ENCODE data around the gene CHN1. TPM values are rescaled to one million over a fixed set of nuclear protein-coding genes. Genes with fewer than 3 reads are reported as not detected.

The CHN1 gene
- total RNA-seq, 5 donors from 2014 or later (not counting 1 experiment from before 2014, with no cell fraction given): 1.4 to 3.2 (median 3.0) TPM

DNA sequence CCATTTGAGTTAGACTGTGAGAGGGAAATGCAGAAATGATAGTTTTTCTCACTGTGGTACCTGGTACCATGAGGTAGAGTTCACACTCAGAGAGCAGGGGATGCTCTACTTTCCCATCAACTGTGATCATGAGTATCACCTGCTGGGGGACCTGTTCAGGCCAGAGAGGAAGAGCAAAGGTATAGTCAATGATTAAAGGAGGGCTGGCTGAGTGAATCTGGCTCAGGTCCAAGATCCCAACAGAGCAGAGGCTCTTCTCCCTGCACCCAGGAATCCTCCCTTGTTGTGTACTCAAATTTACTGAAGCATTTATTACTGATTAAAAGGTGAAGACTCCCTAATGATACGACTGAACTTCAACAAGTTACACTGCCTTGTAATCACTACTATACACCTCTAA is 136.3 kb downstream of the CHN1 start:
- no peak overlapping the region for H3K4me3 ChIP-seq (ENCODE audit: control insufficient read depth in 1 of 2, extremely low read depth in 1 of 2, low read length in 1 of 2)
- H3K27me3 ChIP-seq (replicated peaks in 1 of 2; ENCODE audit: control insufficient read depth in 2 of 2, extremely low read depth in 1 of 2, insufficient read depth in 2 of 2, low read length in 1 of 2): no peaks in the 10 kb centered on the region
- CTCF ChIA-PET: no interaction called here
- H3K27ac Mint-ChIP-seq: no peak overlapping the region
- no CpG with 5 or more reads among the region's 1 CpG for WGBS (ENCODE audit: insufficient coverage)
- no peak overlapping the region for H3K4me3 Mint-ChIP-seq
- H3K27me3 Mint-ChIP-seq: peaks cover 0 to 2% of the 10 kb centered on the region in 2 donors
- POLR2A ChIA-PET: no interaction called here
- no peaks in the 10 kb centered on the region for H3K36me3 ChIP-seq (ENCODE audit: control insufficient read depth in 2 of 2, extremely low read depth in 1 of 2, insufficient read depth in 1 of 2, low read length in 1 of 2)
- H3K4me1 ChIP-seq (ENCODE audit: control insufficient read depth in 1 of 2, extremely low read depth in 1 of 2, insufficient read depth in 2 of 2, low read length in 2 of 2): no peaks in the 10 kb centered on the region
- DNase-seq (no peak), ATAC-seq (replicated peaks in 1 of 4) (no peak)
- H3K9me3 Mint-ChIP-seq: no peaks in the 10 kb centered on the region
- H3K4me1 Mint-ChIP-seq: no peaks in the 10 kb centered on the region
- H3K9me3 ChIP-seq: no peaks in the 10 kb centered on the region
- H3K36me3 Mint-ChIP-seq: no peaks in the 10 kb centered on the region
- no peak overlapping the region for H3K27ac ChIP-seq (ENCODE audit: low read length)

DNA sequence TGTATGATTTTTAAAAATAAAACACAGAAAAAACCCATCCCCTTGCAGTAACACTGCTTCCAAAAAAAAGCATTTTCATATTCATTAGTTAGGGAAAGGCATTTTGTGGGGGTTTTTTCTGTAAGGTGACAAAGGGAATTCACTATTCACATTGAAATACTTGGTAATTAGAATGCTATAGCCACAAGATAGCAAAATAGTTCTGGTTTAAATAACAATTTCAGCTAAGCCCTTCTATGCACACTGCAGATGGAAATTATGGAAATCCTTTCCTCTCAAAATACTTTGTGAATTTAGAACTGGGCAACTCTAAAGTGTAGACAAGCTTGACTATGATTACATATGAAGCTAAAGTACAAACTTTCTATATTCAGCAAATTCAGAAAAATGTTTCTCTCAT is 138.8 kb downstream of the CHN1 start:
- no peaks in the 10 kb centered on the region for H3K9me3 Mint-ChIP-seq
- DNase-seq (no peak), ATAC-seq (replicated peaks in 1 of 4) (no peak)
- no peak overlapping the region for H3K4me3 Mint-ChIP-seq
- H3K36me3 ChIP-seq (ENCODE audit: control insufficient read depth in 2 of 2, extremely low read depth in 1 of 2, insufficient read depth in 1 of 2, low read length in 1 of 2): no peaks in the 10 kb centered on the region
- ChIA-PET POLR2A (interaction anchor here (0.7 to 1.0 kb wide), 3 partner anchors 9 to 134 kb away, joined by 3 read pairs; no protein-coding TSS in a partner anchor), CTCF (no interaction called here)
- no peaks in the 10 kb centered on the region for H3K27me3 ChIP-seq (replicated peaks in 1 of 2; ENCODE audit: control insufficient read depth in 2 of 2, extremely low read depth in 1 of 2, insufficient read depth in 2 of 2, low read length in 1 of 2)
- H3K36me3 Mint-ChIP-seq: peaks cover 2% of the 10 kb centered on the region
- no peak overlapping the region for H3K4me3 ChIP-seq (ENCODE audit: control insufficient read depth in 1 of 2, extremely low read depth in 1 of 2, low read length in 1 of 2)
- H3K27me3 Mint-ChIP-seq: peaks cover 0 to 3% of the 10 kb centered on the region in 2 donors
- H3K4me1 Mint-ChIP-seq: no peaks in the 10 kb centered on the region
- H3K4me1 ChIP-seq (ENCODE audit: control insufficient read depth in 1 of 2, extremely low read depth in 1 of 2, insufficient read depth in 2 of 2, low read length in 2 of 2): no peaks in the 10 kb centered on the region
- H3K27ac ChIP-seq (ENCODE audit: low read length): no peak overlapping the region
- no peak overlapping the region for H3K27ac Mint-ChIP-seq
- no peaks in the 10 kb centered on the region for H3K9me3 ChIP-seq

DNA sequence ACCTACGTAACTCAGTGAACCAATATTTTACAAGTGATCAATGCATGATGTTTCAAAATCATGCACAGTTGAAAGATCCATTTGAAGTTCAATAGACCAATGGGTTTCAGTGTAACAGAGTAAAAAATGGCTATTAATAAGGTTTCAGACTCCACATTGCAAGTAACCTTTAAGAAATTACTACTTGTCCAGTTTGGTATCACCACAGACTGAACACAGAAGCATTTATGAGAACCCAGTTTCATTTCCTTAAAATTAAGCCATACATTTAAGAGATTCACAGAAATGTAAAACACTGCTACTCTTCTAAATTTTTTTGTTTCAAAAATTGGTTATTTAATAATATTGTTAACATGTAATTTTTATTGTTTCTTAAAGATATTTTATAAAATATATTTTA is 142.0 kb downstream of the CHN1 start:
- H3K9me3 ChIP-seq: no peaks in the 10 kb centered on the region
- no peak for DNase-seq
- peaks cover 2% of the 10 kb centered on the region for H3K36me3 Mint-ChIP-seq
- H3K27ac Mint-ChIP-seq: no peak overlapping the region
- no peak overlapping the region for H3K4me3 Mint-ChIP-seq
- no peaks in the 10 kb centered on the region for H3K4me1 Mint-ChIP-seq
- ATAC-seq (replicated peaks in 1 of 4): no peak
- no peaks in the 10 kb centered on the region for H3K36me3 ChIP-seq (ENCODE audit: control insufficient read depth in 2 of 2, extremely low read depth in 1 of 2, insufficient read depth in 1 of 2, low read length in 1 of 2)
- H3K4me3 ChIP-seq (ENCODE audit: control insufficient read depth in 1 of 2, extremely low read depth in 1 of 2, low read length in 1 of 2): no peak overlapping the region
- CTCF ChIA-PET: no interaction called here
- H3K27me3 Mint-ChIP-seq: peaks cover 0 to 3% of the 10 kb centered on the region in 2 donors
- no peaks in the 10 kb centered on the region for H3K9me3 Mint-ChIP-seq
- H3K4me1 ChIP-seq (ENCODE audit: control insufficient read depth in 1 of 2, extremely low read depth in 1 of 2, insufficient read depth in 2 of 2, low read length in 2 of 2): no peaks in the 10 kb centered on the region
- H3K27ac ChIP-seq (ENCODE audit: low read length): no peak overlapping the region
- POLR2A ChIA-PET: no interaction called here
- no CpG with 5 or more reads among the region's 1 CpG for WGBS (ENCODE audit: insufficient coverage)
- no peaks in the 10 kb centered on the region for H3K27me3 ChIP-seq (replicated peaks in 1 of 2; ENCODE audit: control insufficient read depth in 2 of 2, extremely low read depth in 1 of 2, insufficient read depth in 2 of 2, low read length in 1 of 2)

DNA sequence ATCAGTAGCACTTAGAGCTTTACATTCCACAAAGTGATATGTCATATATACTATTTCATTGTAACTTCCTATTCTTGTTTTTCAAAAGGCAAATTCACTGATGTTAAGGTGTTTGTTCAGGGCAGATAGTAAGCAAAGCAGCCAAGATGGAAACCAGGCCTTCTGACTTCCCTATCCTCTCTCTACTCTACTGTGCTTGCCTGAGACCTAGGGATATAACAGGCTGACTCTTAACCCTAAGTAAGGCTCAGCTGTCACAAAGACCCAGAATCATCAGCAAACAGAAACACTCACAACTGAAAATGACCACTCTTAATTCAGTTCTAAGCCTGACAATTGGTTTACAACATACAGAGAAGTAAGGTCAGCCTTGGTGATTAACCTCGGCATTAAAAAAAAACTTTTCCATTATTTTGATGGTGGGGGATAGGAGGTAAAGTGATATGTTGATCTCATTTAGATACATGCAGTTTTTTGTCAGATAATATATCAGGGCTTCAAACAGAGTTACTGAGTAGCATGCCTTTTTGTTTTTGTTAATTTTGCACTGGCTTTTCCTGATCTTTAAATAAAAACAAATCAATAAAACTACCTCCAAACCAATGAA is 145.5 kb downstream of the CHN1 start:
- no peaks in the 10 kb centered on the region for H3K9me3 ChIP-seq
- CTCF ChIA-PET: interaction anchor here in 1 of 2 donors (0.6 to 0.7 kb wide), 2 partner anchors 69 to 129 kb away, joined by 4 to 9 read pairs; no protein-coding TSS in a partner anchor
- DNase-seq: no peak
- ATAC-seq (replicated peaks in 1 of 4): no peak
- Mint-ChIP-seq H3K4me1 (no peaks in the 10 kb centered on the region), H3K36me3 (peaks cover 2% of the 10 kb centered on the region), H3K27me3 (peaks cover 0 to 1% of the 10 kb centered on the region in 2 donors), H3K27ac (no peak overlapping the region), H3K4me3 (no peak overlapping the region), H3K9me3 (no peaks in the 10 kb centered on the region)
- no peaks in the 10 kb centered on the region for H3K27me3 ChIP-seq (replicated peaks in 1 of 2; ENCODE audit: control insufficient read depth in 2 of 2, extremely low read depth in 1 of 2, insufficient read depth in 2 of 2, low read length in 1 of 2)
- POLR2A ChIA-PET: no interaction called here
- H3K27ac ChIP-seq (ENCODE audit: low read length): no peak overlapping the region
- no peak overlapping the region for H3K4me3 ChIP-seq (ENCODE audit: control insufficient read depth in 1 of 2, extremely low read depth in 1 of 2, low read length in 1 of 2)
- no peaks in the 10 kb centered on the region for H3K4me1 ChIP-seq (ENCODE audit: control insufficient read depth in 1 of 2, extremely low read depth in 1 of 2, insufficient read depth in 2 of 2, low read length in 2 of 2)
- H3K36me3 ChIP-seq (ENCODE audit: control insufficient read depth in 2 of 2, extremely low read depth in 1 of 2, insufficient read depth in 1 of 2, low read length in 1 of 2): no peaks in the 10 kb centered on the region
- no CpG with 5 or more reads among the region's 1 CpG for WGBS (ENCODE audit: insufficient coverage)

DNA sequence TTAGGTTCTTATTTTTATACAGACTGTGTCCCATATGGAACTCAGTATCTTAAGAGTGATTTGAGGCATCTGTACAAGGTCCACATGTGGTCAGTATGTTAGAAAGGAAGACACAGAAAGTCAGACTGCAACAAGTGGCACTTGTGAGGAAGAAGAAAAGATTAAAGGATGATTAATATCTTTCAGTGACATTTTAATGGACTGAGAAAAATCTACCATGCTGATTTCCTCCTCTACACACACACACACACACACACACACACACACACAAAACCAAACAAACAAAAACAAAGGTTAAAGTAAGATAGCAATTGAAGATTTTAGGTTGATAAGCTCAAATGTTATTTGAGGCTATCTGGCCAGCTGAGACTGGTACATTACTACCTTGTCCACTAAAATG is 146.4 kb downstream of the CHN1 start:
- peaks cover 2% of the 10 kb centered on the region for H3K36me3 Mint-ChIP-seq
- H3K4me3 ChIP-seq (ENCODE audit: control insufficient read depth in 1 of 2, extremely low read depth in 1 of 2, low read length in 1 of 2): no peak overlapping the region
- no peaks in the 10 kb centered on the region for H3K36me3 ChIP-seq (ENCODE audit: control insufficient read depth in 2 of 2, extremely low read depth in 1 of 2, insufficient read depth in 1 of 2, low read length in 1 of 2)
- no peak for ATAC-seq (replicated peaks in 1 of 4)
- no peak for DNase-seq
- H3K9me3 ChIP-seq: no peaks in the 10 kb centered on the region
- no peaks in the 10 kb centered on the region for H3K27me3 ChIP-seq (replicated peaks in 1 of 2; ENCODE audit: control insufficient read depth in 2 of 2, extremely low read depth in 1 of 2, insufficient read depth in 2 of 2, low read length in 1 of 2)
- POLR2A ChIA-PET: interaction anchor here in 1 of 2 donors (0.7 kb wide), 1 partner anchor 109 kb away, joined by 3 read pairs; no protein-coding TSS in a partner anchor
- H3K27me3 Mint-ChIP-seq: peaks cover 0 to 1% of the 10 kb centered on the region in 2 donors
- H3K27ac ChIP-seq (ENCODE audit: low read length): no peak overlapping the region
- no peak overlapping the region for H3K4me3 Mint-ChIP-seq
- CTCF ChIA-PET: interaction anchor here in 1 of 2 donors (0.7 kb wide), 1 partner anchor 70 kb away, joined by 4 read pairs; no protein-coding TSS in a partner anchor
- no peak overlapping the region for H3K27ac Mint-ChIP-seq
- no peaks in the 10 kb centered on the region for H3K4me1 Mint-ChIP-seq
- H3K9me3 Mint-ChIP-seq: no peaks in the 10 kb centered on the region
- no peaks in the 10 kb centered on the region for H3K4me1 ChIP-seq (ENCODE audit: control insufficient read depth in 1 of 2, extremely low read depth in 1 of 2, insufficient read depth in 2 of 2, low read length in 2 of 2)

DNA sequence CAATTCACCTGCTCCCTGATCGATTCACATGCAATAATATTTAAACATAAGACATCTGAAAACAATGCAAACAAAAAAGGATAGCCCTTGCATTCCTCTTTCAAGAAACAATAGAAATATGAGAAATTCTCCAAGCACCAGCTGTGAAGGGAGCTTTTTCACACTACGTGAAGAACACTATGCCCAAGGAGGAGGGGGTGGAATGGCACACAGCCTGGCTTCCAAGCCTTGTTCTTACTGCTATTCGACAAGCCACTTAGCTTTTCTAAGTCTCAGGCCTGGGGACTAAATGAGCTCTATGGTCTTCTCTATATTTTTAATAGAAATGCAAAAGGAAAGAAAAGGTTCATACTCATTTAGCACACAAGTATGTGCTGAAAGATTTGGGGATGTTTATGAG is 148.7 kb downstream of the CHN1 start:
- Mint-ChIP-seq H3K4me1 (no peaks in the 10 kb centered on the region), H3K27ac (no peak overlapping the region), H3K4me3 (no peak overlapping the region), H3K9me3 (no peaks in the 10 kb centered on the region), H3K36me3 (no peaks in the 10 kb centered on the region), H3K27me3 (no peaks in the 10 kb centered on the region)
- no peak for ATAC-seq (replicated peaks in 1 of 4)
- DNase-seq: no peak
- Histone ChIP-seq H3K9me3 (no peaks in the 10 kb centered on the region), H3K36me3 (ENCODE audit: control insufficient read depth in 2 of 2, extremely low read depth in 1 of 2, insufficient read depth in 1 of 2, low read length in 1 of 2) (no peaks in the 10 kb centered on the region), H3K4me3 (ENCODE audit: control insufficient read depth in 1 of 2, extremely low read depth in 1 of 2, low read length in 1 of 2) (no peak overlapping the region), H3K27me3 (replicated peaks in 1 of 2; ENCODE audit: control insufficient read depth in 2 of 2, extremely low read depth in 1 of 2, insufficient read depth in 2 of 2, low read length in 1 of 2) (no peaks in the 10 kb centered on the region), H3K27ac (ENCODE audit: low read length) (no peak overlapping the region), H3K4me1 (ENCODE audit: control insufficient read depth in 1 of 2, extremely low read depth in 1 of 2, insufficient read depth in 2 of 2, low read length in 2 of 2) (no peaks in the 10 kb centered on the region)
- ChIA-PET POLR2A (interaction anchor here in 1 of 2 donors (0.5 to 0.6 kb wide), 2 partner anchors 898 to 1209 kb away, joined by 3 to 5 read pairs; no protein-coding TSS in a partner anchor), CTCF (no interaction called here)
- WGBS (ENCODE audit: insufficient coverage): 60% methylated on average over 1 of the region's 3 CpGs
